Bronchial epithelial cell (primary cell): ENCODE data around the gene NLGN1. TPM values are rescaled to one million over a fixed set of nuclear protein-coding genes. Genes with fewer than 3 reads are reported as not detected.
A peak's percentile ranks its signal among the peaks of the same experiment; 100 is the strongest.

Experiments used
- DNase-seq: peaks from one replicate; pipeline ENCODE4 v3.0.0-alpha.2; 2010; ENCODE audit warnings: low read depth
- FAIRE-seq: peaks from 2 replicates; lab custom pipeline; 2011; peaks lifted over from hg19 to GRCh38; lab: Jason Lieb, UNC
- H3K27me3 ChIP-seq: 2 replicates; pipeline ENCODE4 v1.5.1; 2011; ENCODE audit warnings: low read length; ENCODE audit not compliant: control insufficient read depth, insufficient read depth
- H3K36me3 ChIP-seq: 2 replicates; pipeline ENCODE4 v1.5.1; 2011; ENCODE audit warnings: low read length; ENCODE audit not compliant: control insufficient read depth, insufficient read depth
- H3K4me3 ChIP-seq: 2 replicates; pipeline ENCODE4 v1.5.1; 2011; ENCODE audit warnings: mild to moderate bottlenecking, low read depth, low read length, control low read depth
- CTCF ChIP-seq: IDR thresholded peaks from 2 replicates; pipeline ENCODE4 v1.5.1; 2011; ENCODE audit warnings: mild to moderate bottlenecking, moderate library complexity, low read length, control low read depth, inconsistent platforms; ENCODE audit not compliant: insufficient read depth, severe bottlenecking
- total RNA-seq: library from RNA; depleted of rRNA; stranded (reverse); fragments of >200 nt; gene quantifications from 2 replicates; pipeline ENCODE4 v1.2.1, GENCODE V29; 2014

Gene NLGN1
- total RNA-seq, 1 donor from 2014 or later, result under 0.01 TPM

- FAIRE-seq (no peak), DNase-seq (no peak)
- Histone ChIP-seq H3K4me3 (no peak overlapping the region), H3K27me3 (no peaks in the 10 kb centered on the region), H3K36me3 (no peaks in the 10 kb centered on the region)
- no peak for TF ChIP-seq CTCF
These were observed 356.0 kb downstream of the NLGN1 start for GRCh38 chr3:173753593-173753992.

- Histone ChIP-seq H3K4me3 (no peak overlapping the region), H3K27me3 (no peaks in the 10 kb centered on the region), H3K36me3 (no peaks in the 10 kb centered on the region)
- DNase-seq, result no peak
- no peak for TF ChIP-seq CTCF
- FAIRE-seq, result no peak
These were observed 357.6 kb downstream of the NLGN1 start for GRCh38 chr3:173755161-173755560.

GRCh38 chr3:173761161-173761560 is 363.6 kb downstream of the NLGN1 start:
- Histone ChIP-seq H3K4me3 (no peak overlapping the region), H3K27me3 (no peaks in the 10 kb centered on the region), H3K36me3 (no peaks in the 10 kb centered on the region)
- TF ChIP-seq CTCF, result no peak
- no peak for DNase-seq
- no peak for FAIRE-seq

GRCh38 chr3:173762501-173762900 is 365.0 kb downstream of the NLGN1 start:
- no peak for FAIRE-seq
- H3K4me3 ChIP-seq, result no peak overlapping the region
- no peak for TF ChIP-seq CTCF
- no peaks in the 10 kb centered on the region for H3K36me3 ChIP-seq
- no peak for DNase-seq
- H3K27me3 ChIP-seq, result no peaks in the 10 kb centered on the region

- Histone ChIP-seq H3K36me3 (no peaks in the 10 kb centered on the region), H3K4me3 (no peak overlapping the region), H3K27me3 (no peaks in the 10 kb centered on the region)
- no peak for TF ChIP-seq CTCF
- DNase-seq (no peak), FAIRE-seq (no peak)
These were observed 372.5 kb downstream of the NLGN1 start for GRCh38 chr3:173770011-173770410.

GRCh38 chr3:173770796-173771573 is 373.4 kb downstream of the NLGN1 start:
- peak; percentile 17 for DNase-seq
- H3K4me3 ChIP-seq, result no peak overlapping the region
- no peak for FAIRE-seq
- no peak for TF ChIP-seq CTCF
- no peaks in the 10 kb centered on the region for H3K36me3 ChIP-seq
- H3K27me3 ChIP-seq, result no peaks in the 10 kb centered on the region
